Activated CD4-positive, alpha-beta T cell treated with anti-CD3 and anti-CD28 coated beads, Interleukin-2, amount 10 ng/mL, durations not matched to agents 24 days and 14 days (primary cell): ENCODE results near the gene GDNF. TPM values are rescaled to one million over a fixed set of nuclear protein-coding genes. Genes with fewer than 3 reads are reported as not detected.
"Not testable (repeated sequence)": the region's sequence is repeated elsewhere in the genome, so short reads cannot be mapped to it uniquely, and the experiment has no call there.

Experiments
- DNase-seq: peaks from one replicate; pipeline ENCODE4 v3.0.0; 2022
- H3K27ac Mint-ChIP-seq: one replicate; pipeline ENCODE4 v1.8.0; 2022; ENCODE audit warnings: mild to moderate bottlenecking, mixed read lengths
- H3K27me3 Mint-ChIP-seq: one replicate; pipeline ENCODE4 v1.8.0; 2022; ENCODE audit warnings: mixed read lengths
- H3K36me3 Mint-ChIP-seq: one replicate; pipeline ENCODE4 v1.8.0; 2022; ENCODE audit warnings: low read depth, mild to moderate bottlenecking, mixed read lengths
- H3K4me1 Mint-ChIP-seq: one replicate; pipeline ENCODE4 v1.8.0; 2021; ENCODE audit warnings: mixed read lengths
- H3K4me3 Mint-ChIP-seq: one replicate; pipeline ENCODE4 v1.8.0; 2022; ENCODE audit warnings: mild to moderate bottlenecking, moderate library complexity, mixed read lengths
- H3K9me3 Mint-ChIP-seq: one replicate; pipeline ENCODE4 v1.8.0; 2021; ENCODE audit warnings: mixed read lengths
- intact Hi-C: fragments of 100-400 bp; cut with micrococcal nuclease; formaldehyde crosslinking; loops from one replicate; pipeline ENCODE4 v1.15.1; 2023
- total RNA-seq: library from RNA; stranded (reverse); gene quantifications from 2 replicates; pipeline ENCODE4 v1.2.3, GENCODE V29; 2022

Gene GDNF
- 0.16 and 0.38 TPM in 2 replicates for total RNA-seq

GRCh38 chr5:37839407-37840052, at the start of gene GDNF:
TSS of gene GDNF (minus strand) at chr5:37840041. CDS start at chr5:37834796, 5,245 bp downstream.
- Mint-ChIP-seq H3K9me3 (no peaks in the 10 kb centered on the region), H3K27ac (no peak within 1 kb of the TSS), H3K4me1 (peaks cover 22% of the 10 kb centered on the region), H3K4me3 (peak within 1 kb of the TSS; percentile 78), H3K36me3 (no peaks in the 10 kb centered on the region), H3K27me3 (peaks cover 79% of the 10 kb centered on the region)
- intact Hi-C loops: loop anchor here (5.0 kb wide), 1 partner anchor 418 kb away; the partner anchor contains the start of gene EGFLAM
- DNase-seq: no peak

GRCh38 chr5:37888476-37888875, 48.6 kb upstream of the GDNF start:
- Mint-ChIP-seq H3K27me3 (no peaks in the 10 kb centered on the region), H3K27ac (no peak overlapping the region), H3K36me3 (no peaks in the 10 kb centered on the region), H3K4me1 (no peaks in the 10 kb centered on the region), H3K9me3 (no peaks in the 10 kb centered on the region), H3K4me3 (no peak overlapping the region)
- intact Hi-C loops: no loop called here
- no peak for DNase-seq

GRCh38 chr5:37886242-37886905, 46.5 kb upstream of the GDNF start:
- Mint-ChIP-seq H3K27me3 (no peaks in the 10 kb centered on the region), H3K9me3 (no peaks in the 10 kb centered on the region), H3K4me1 (no peaks in the 10 kb centered on the region), H3K36me3 (no peaks in the 10 kb centered on the region), H3K27ac (no peak overlapping the region), H3K4me3 (no peak overlapping the region)
- intact Hi-C loops: no loop called here
- no peak for DNase-seq

- Mint-ChIP-seq H3K4me1 (no peaks in the 10 kb centered on the region), H3K27me3 (no peaks in the 10 kb centered on the region), H3K4me3 (no peak overlapping the region), H3K27ac (no peak overlapping the region), H3K9me3 (no peaks in the 10 kb centered on the region), H3K36me3 (no peaks in the 10 kb centered on the region)
- no peak for DNase-seq
- intact Hi-C loops: no loop called here
Observed at GRCh38 chr5:37882636-37883035, 42.8 kb upstream of the GDNF start.

GRCh38 chr5:37881359-37881758, 41.5 kb upstream of the GDNF start:
- DNase-seq: no peak
- H3K27me3 Mint-ChIP-seq: no peaks in the 10 kb centered on the region
- H3K9me3 Mint-ChIP-seq: no peaks in the 10 kb centered on the region
- intact Hi-C loops: no loop called here
- no peaks in the 10 kb centered on the region for H3K36me3 Mint-ChIP-seq
- no peak overlapping the region for H3K4me3 Mint-ChIP-seq
- no peaks in the 10 kb centered on the region for H3K4me1 Mint-ChIP-seq
- H3K27ac Mint-ChIP-seq: no peak overlapping the region

- Mint-ChIP-seq H3K9me3 (no peaks in the 10 kb centered on the region), H3K4me3 (no peak overlapping the region), H3K27me3 (no peaks in the 10 kb centered on the region), H3K4me1 (no peaks in the 10 kb centered on the region), H3K36me3 (no peaks in the 10 kb centered on the region), H3K27ac (no peak overlapping the region)
- DNase-seq: no peak
- intact Hi-C loops: no loop called here
Observed at GRCh38 chr5:37876943-37877342, 37.1 kb upstream of the GDNF start.

GRCh38 chr5:37876245-37876644, 36.4 kb upstream of the GDNF start:
- DNase-seq: no peak
- no peaks in the 10 kb centered on the region for H3K9me3 Mint-ChIP-seq
- H3K27me3 Mint-ChIP-seq: no peaks in the 10 kb centered on the region
- no peaks in the 10 kb centered on the region for H3K36me3 Mint-ChIP-seq
- no peak overlapping the region for H3K27ac Mint-ChIP-seq
- H3K4me1 Mint-ChIP-seq: no peaks in the 10 kb centered on the region
- no peak overlapping the region for H3K4me3 Mint-ChIP-seq
- intact Hi-C loops: no loop called here

GRCh38 chr5:37875051-37875787, 35.4 kb upstream of the GDNF start:
- no peak overlapping the region for H3K4me3 Mint-ChIP-seq
- H3K27ac Mint-ChIP-seq: no peak overlapping the region
- DNase-seq: no peak
- H3K27me3 Mint-ChIP-seq: no peaks in the 10 kb centered on the region
- intact Hi-C loops: no loop called here
- H3K9me3 Mint-ChIP-seq: no peaks in the 10 kb centered on the region
- H3K4me1 Mint-ChIP-seq: no peaks in the 10 kb centered on the region
- H3K36me3 Mint-ChIP-seq: no peaks in the 10 kb centered on the region

- DNase-seq: no peak
- H3K36me3 Mint-ChIP-seq: no peaks in the 10 kb centered on the region
- no peak overlapping the region for H3K27ac Mint-ChIP-seq
- intact Hi-C loops: no loop called here
- H3K27me3 Mint-ChIP-seq: no peaks in the 10 kb centered on the region
- no peak overlapping the region for H3K4me3 Mint-ChIP-seq
- no peaks in the 10 kb centered on the region for H3K9me3 Mint-ChIP-seq
- H3K4me1 Mint-ChIP-seq: no peaks in the 10 kb centered on the region
Observed at GRCh38 chr5:37873988-37874387, 34.1 kb upstream of the GDNF start.

GRCh38 chr5:37871023-37871815, 31.4 kb upstream of the GDNF start:
- DNase-seq: no peak
- H3K9me3 Mint-ChIP-seq: no peaks in the 10 kb centered on the region
- no peaks in the 10 kb centered on the region for H3K4me1 Mint-ChIP-seq
- no peak overlapping the region for H3K27ac Mint-ChIP-seq
- no peaks in the 10 kb centered on the region for H3K27me3 Mint-ChIP-seq
- intact Hi-C loops: no loop called here
- H3K4me3 Mint-ChIP-seq: no peak overlapping the region
- H3K36me3 Mint-ChIP-seq: no peaks in the 10 kb centered on the region

- Mint-ChIP-seq H3K9me3 (no peaks in the 10 kb centered on the region), H3K36me3 (no peaks in the 10 kb centered on the region), H3K4me1 (no peaks in the 10 kb centered on the region), H3K27ac (no peak overlapping the region), H3K27me3 (no peaks in the 10 kb centered on the region), H3K4me3 (no peak overlapping the region)
- intact Hi-C loops: no loop called here
- DNase-seq: no peak
Observed at GRCh38 chr5:37869216-37869615, 29.4 kb upstream of the GDNF start.

- Mint-ChIP-seq H3K9me3 (no peaks in the 10 kb centered on the region), H3K27ac (no peak overlapping the region), H3K4me3 (no peak overlapping the region), H3K27me3 (no peaks in the 10 kb centered on the region), H3K36me3 (no peaks in the 10 kb centered on the region), H3K4me1 (no peaks in the 10 kb centered on the region)
- no peak for DNase-seq
- intact Hi-C loops: no loop called here
Observed at GRCh38 chr5:37867654-37868053, 27.8 kb upstream of the GDNF start.

- H3K4me1 Mint-ChIP-seq, H3K27me3 Mint-ChIP-seq, H3K27ac Mint-ChIP-seq, H3K9me3 Mint-ChIP-seq, intact Hi-C loops, H3K4me3 Mint-ChIP-seq, H3K36me3 Mint-ChIP-seq, DNase-seq: not testable (repeated sequence)
Observed at GRCh38 chr5:37862907-37863306, 23.1 kb upstream of the GDNF start.

- Mint-ChIP-seq H3K9me3 (no peaks in the 10 kb centered on the region), H3K4me3 (no peak overlapping the region), H3K27me3 (peaks cover 3% of the 10 kb centered on the region), H3K4me1 (no peaks in the 10 kb centered on the region), H3K27ac (no peak overlapping the region), H3K36me3 (no peaks in the 10 kb centered on the region)
- intact Hi-C loops: no loop called here
- DNase-seq: no peak
Observed at GRCh38 chr5:37860206-37860605, 20.4 kb upstream of the GDNF start.
